GM21737 (cell line): ENCODE data around the gene EIF5AL1.
"Not testable (repeated sequence)": the region's sequence is repeated elsewhere in the genome, so short reads cannot be mapped to it uniquely, and the experiment has no call there.

Experiments
- ATAC-seq: cut with Tn5 transposase; IDR thresholded peaks from one replicate; pipeline ENCODE4 v1.9.1; 2021; ENCODE audit warnings: mild to moderate bottlenecking, moderate library complexity; ENCODE audit not compliant: unreplicated experiment

Gene EIF5AL1

GRCh38 chr10:79555354-79556309 lies 43.3 kb downstream of the EIF5AL1 start:
- ATAC-seq: no peak

- not testable (repeated sequence) for ATAC-seq
These were observed 44.6 kb downstream of the EIF5AL1 start for GRCh38 chr10:79556961-79557360.

GRCh38 chr10:79559726-79560125 lies 47.4 kb downstream of the EIF5AL1 start:
- no peak for ATAC-seq

GRCh38 chr10:79560160-79560709 lies 47.9 kb downstream of the EIF5AL1 start, which contains the start of gene SFTPA2:
TSS of gene SFTPA2 (minus strand) at chr10:79560407. CDS start at chr10:79559483, 924 bp downstream.
- no peak for ATAC-seq

GRCh38 chr10:79561257-79561656 lies 48.9 kb downstream of the EIF5AL1 start:
- ATAC-seq: no peak

- ATAC-seq: no peak
These were observed 49.9 kb downstream of the EIF5AL1 start for GRCh38 chr10:79562135-79562756.

GRCh38 chr10:79563426-79563825 lies 51.1 kb downstream of the EIF5AL1 start:
- ATAC-seq: no peak
